Ovary (tissue), 9 donors: ENCODE measurements around the gene TMEM255A. TPM values are rescaled to one million over a fixed set of nuclear protein-coding genes. Genes with fewer than 3 reads are reported as not detected.

Experiments used
- DNase-seq, 5 donors: peaks; one replicate each; pipeline ENCODE4 v3.0.0-alpha.2; 2019 to 2020
- H3K27ac ChIP-seq, 2 donors: fragments of 200-600 bp; one replicate each; pipeline versions ENCODE4 v1.5.1 to v1.8.0; 2019 to 2022
- H3K27me3 ChIP-seq: fragments of 200-600 bp; one replicate; pipeline ENCODE4 v1.8.0; 2022
- H3K36me3 ChIP-seq: fragments of 200-600 bp; sonication (generic); one replicate; pipeline ENCODE4 v1.5.1; 2019
- H3K4me1 ChIP-seq: one replicate; pipeline ENCODE4 v1.8.1; 2013; ENCODE audit warnings: mild to moderate bottlenecking, moderate library complexity; ENCODE audit not compliant: insufficient read depth
- H3K4me3 ChIP-seq: fragments of 200-600 bp; sonication (generic); one replicate; pipeline ENCODE4 v1.5.1; 2017
- H3K9me3 ChIP-seq, 2 donors: fragments of 200-600 bp in 1 of 2; sonication (generic) in 1 of 2; one replicate each; pipeline versions ENCODE4 v1.5.1 to v1.8.1; 2013 to 2019; ENCODE audit warnings: mild to moderate bottlenecking in 1 of 2, moderate library complexity in 1 of 2
- EP300 ChIP-seq: sonication (generic); formaldehyde crosslinking; IDR thresholded peaks from one replicate; pipeline ENCODE4 v1.6.1; 2017; ENCODE audit warnings: antibody characterized with exemption
- POLR2A ChIP-seq: fragments of 450-650 bp; IDR thresholded peaks from one replicate; pipeline ENCODE4 v1.6.1; 2017; ENCODE audit warnings: antibody characterized with exemption, mild to moderate bottlenecking, moderate library complexity
- WGBS, 3 donors: extraction: QIAGEN DNeasy Blood & Tissue Kit in 1 of 3; methylation state at CpG; one replicate each; pipeline versions ENCODE4 v1.1.5 to v1.1.7; 2013 to 2017; 5-methylcytosine and 5-hydroxymethylcytosine counted together
- intact Hi-C, 4 donors: fragments of 100-400 bp; cut with DNase I; formaldehyde crosslinking; loops; one replicate each; pipeline versions ENCODE4 v1.11.0 to v1.15.1; 2022 to 2023
- polyA plus RNA-seq, 2 donors: library from polyadenylated mRNA; stranded (reverse); fragments of 200-250 nt in 1 of 2; fragments of 350-450 nt in 1 of 2; fragmentation: Illumina TruSeq in 1 of 2; extraction: RNeasy Lipid Tissue Mini Kit (QIAGEN cat#74804) in 1 of 2; gene quantifications; one replicate each; pipeline ENCODE4 v1.2.3, GENCODE V29; 2013 to 2014
- total RNA-seq, 7 donors: library from RNA; depleted of rRNA in 2 of 7; stranded (reverse); fragments of >200 nt in 2 of 7; fragmentation: NEBNext Ultra II Directional in 3 of 7; extraction: Animal tissue kit (Norgen Biotek cat#: 25700) in 3 of 7; gene quantifications; one replicate each; pipeline versions ENCODE4 v1.1.0 to v1.2.4, GENCODE V29; 2016 to 2023
- TF ChIP-seq, protein P1 (sequence below), 3 donors: fragments of 450-650 bp in 2 of 3; fragments of 200-600 bp in 1 of 3; IDR thresholded peaks; one replicate each; pipeline versions ENCODE4 v1.5.1 to v1.8.0; 2016 to 2022; ENCODE audit warnings: antibody characterized with exemption in 3 of 3, mild to moderate bottlenecking in 1 of 3
- donor health status: DM: no; HTN: no; CAD: no; lungs with moderate emphysema.
- donor health status: DM: no; HTN: no; CAD: no.
- donor health status: Bipolar disorder and iron deficiency.
- donor health status: DM: yes; HTN: yes; CAD: no.
- donor health status: DM: no; HTN: no; CAD: no.
- donor health status: DM: yes; HTN: yes; CAD: no.

Gene TMEM255A
- total and polyA plus RNA-seq, 9 donors: 6.7 to 25.2 (median 16.3) TPM

DNA sequence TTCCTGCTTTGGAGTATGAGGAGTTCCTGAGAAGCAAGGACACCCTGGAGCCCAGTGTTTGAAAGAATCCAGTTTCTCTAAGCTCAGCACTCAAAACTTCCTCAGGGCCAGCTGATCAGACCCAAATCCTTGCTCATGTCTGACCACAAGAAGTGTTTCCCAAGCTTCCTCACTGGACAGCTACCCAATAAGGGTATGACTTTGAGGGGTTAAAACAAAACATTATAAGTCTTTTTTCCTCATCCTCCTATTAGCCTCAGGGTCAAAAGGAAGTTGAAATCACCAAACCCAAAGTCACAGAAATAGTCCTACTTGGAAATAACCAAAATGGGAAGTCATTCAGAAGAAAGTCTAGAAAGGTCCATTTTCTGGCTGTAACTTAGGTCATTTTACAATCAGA, 46.9 kb downstream of the TMEM255A start:
- TF ChIP-seq, protein P1, sequence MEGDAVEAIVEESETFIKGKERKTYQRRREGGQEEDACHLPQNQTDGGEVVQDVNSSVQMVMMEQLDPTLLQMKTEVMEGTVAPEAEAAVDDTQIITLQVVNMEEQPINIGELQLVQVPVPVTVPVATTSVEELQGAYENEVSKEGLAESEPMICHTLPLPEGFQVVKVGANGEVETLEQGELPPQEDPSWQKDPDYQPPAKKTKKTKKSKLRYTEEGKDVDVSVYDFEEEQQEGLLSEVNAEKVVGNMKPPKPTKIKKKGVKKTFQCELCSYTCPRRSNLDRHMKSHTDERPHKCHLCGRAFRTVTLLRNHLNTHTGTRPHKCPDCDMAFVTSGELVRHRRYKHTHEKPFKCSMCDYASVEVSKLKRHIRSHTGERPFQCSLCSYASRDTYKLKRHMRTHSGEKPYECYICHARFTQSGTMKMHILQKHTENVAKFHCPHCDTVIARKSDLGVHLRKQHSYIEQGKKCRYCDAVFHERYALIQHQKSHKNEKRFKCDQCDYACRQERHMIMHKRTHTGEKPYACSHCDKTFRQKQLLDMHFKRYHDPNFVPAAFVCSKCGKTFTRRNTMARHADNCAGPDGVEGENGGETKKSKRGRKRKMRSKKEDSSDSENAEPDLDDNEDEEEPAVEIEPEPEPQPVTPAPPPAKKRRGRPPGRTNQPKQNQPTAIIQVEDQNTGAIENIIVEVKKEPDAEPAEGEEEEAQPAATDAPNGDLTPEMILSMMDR (IDR thresholded peaks at IDR 0.05): no peak
- TF ChIP-seq POLR2A (no peak), EP300 (no peak)
- Histone ChIP-seq H3K36me3 (no peaks in the 10 kb centered on the region), H3K9me3 (no peaks in the 10 kb centered on the region), H3K4me1 (no peaks in the 10 kb centered on the region), H3K4me3 (no peak overlapping the region), H3K27me3 (no peaks in the 10 kb centered on the region), H3K27ac (no peak overlapping the region)
- no peak for DNase-seq
- intact Hi-C loops: no loop called here

GRCh38 chrX:120262859-120263708, 48.2 kb downstream of the TMEM255A start:
- TF ChIP-seq EP300: no peak
- TF ChIP-seq, protein P1 (IDR thresholded peaks at IDR 0.05): no peak
- TF ChIP-seq POLR2A: no peak
- Histone ChIP-seq H3K4me1 (no peaks in the 10 kb centered on the region), H3K27ac (no peak overlapping the region), H3K9me3 (no peaks in the 10 kb centered on the region), H3K27me3 (no peaks in the 10 kb centered on the region), H3K4me3 (no peak overlapping the region), H3K36me3 (no peaks in the 10 kb centered on the region)
- intact Hi-C loops: no loop called here
- DNase-seq: no peak
- whole genome bisulfite sequencing, 3 donors: 62 to 78% (median 66%) methylated on average over 8 of the region's 8 CpGs

GRCh38 chrX:120260369-120260768, 50.9 kb downstream of the TMEM255A start:
- WGBS, 3 donors: 31 to 49% (median 37%) methylated on average over 3 of the region's 3 CpGs
- no peaks in the 10 kb centered on the region for H3K36me3 ChIP-seq
- no peaks in the 10 kb centered on the region for H3K4me1 ChIP-seq
- no peak overlapping the region for H3K27ac ChIP-seq
- intact Hi-C loops: no loop called here
- TF ChIP-seq EP300 (no peak), POLR2A (no peak)
- TF ChIP-seq, protein P1 (IDR thresholded peaks at IDR 0.05): no peak
- H3K4me3 ChIP-seq: no peak overlapping the region
- DNase-seq: no peak
- H3K27me3 ChIP-seq: no peaks in the 10 kb centered on the region
- H3K9me3 ChIP-seq: no peaks in the 10 kb centered on the region

DNA sequence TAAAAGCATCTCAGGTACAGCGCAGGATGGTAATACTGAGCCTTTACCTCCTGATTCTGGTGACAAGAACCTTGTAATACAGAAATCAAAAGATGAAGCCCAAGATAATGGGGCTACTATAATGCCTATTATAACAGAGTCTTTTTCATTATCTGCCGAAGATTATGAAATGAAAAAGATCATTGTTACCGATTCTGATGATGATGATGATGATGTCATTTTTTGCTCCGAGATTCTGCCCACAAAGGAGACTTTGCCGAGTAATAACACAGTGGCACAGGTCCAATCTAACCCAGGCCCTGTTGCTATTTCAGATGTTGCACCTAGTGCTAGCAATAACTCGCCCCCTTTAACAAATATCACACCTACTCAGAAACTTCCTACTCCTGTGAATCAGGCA, 57.5 kb downstream of the TMEM255A start:
- H3K4me3 ChIP-seq: no peak overlapping the region
- H3K27me3 ChIP-seq: no peaks in the 10 kb centered on the region
- no peaks in the 10 kb centered on the region for H3K4me1 ChIP-seq
- no peak for DNase-seq
- WGBS, 3 donors: 76 to 82% (median 77%) methylated on average over 6 of the region's 6 CpGs
- TF ChIP-seq POLR2A (no peak), EP300 (no peak)
- TF ChIP-seq, protein P1 (IDR thresholded peaks at IDR 0.05): no peak
- no peak overlapping the region for H3K27ac ChIP-seq
- intact Hi-C loops: no loop called here
- no peaks in the 10 kb centered on the region for H3K36me3 ChIP-seq
- H3K9me3 ChIP-seq: no peaks in the 10 kb centered on the region
